ENCODE results near the gene VWC2.

The VWC2 gene

DNA sequence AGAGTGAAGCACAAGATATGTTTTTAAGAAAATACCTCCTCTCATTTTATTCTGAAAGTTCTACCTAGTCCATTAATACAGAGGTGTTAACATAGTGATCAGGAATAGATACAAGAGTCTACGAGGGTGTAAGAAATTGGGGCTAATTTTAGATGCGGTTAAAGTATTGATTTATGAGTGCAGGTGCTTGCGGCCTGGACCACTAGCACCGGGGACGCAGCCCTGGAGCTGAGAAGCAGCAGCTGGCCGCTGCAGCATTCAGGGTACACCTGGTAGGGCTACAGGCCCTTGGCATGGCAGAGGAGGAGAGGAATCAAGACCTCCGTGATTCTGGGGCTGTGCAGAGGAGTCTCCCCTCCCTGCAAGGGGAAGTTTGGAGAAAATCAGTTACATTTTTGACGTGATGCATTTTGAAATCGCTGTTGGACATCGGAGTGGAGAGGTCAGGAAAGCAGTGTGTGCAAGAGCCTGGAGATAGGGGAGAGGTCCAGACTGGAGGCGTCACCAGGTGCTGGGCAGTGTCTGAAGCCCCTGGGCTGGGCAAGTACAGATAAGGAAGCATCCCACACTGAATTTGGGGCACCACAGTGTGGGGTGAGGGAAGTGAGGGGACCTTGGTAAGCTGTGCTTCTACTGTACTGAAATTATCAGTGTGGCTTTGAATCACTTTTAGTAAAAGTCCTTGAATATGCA lies 112.3 kb downstream of the VWC2 start:
- DNase-seq (ENCODE audit: low spot score) (no peak), ATAC-seq (ENCODE audit: low read depth) (no peak)

DNA sequence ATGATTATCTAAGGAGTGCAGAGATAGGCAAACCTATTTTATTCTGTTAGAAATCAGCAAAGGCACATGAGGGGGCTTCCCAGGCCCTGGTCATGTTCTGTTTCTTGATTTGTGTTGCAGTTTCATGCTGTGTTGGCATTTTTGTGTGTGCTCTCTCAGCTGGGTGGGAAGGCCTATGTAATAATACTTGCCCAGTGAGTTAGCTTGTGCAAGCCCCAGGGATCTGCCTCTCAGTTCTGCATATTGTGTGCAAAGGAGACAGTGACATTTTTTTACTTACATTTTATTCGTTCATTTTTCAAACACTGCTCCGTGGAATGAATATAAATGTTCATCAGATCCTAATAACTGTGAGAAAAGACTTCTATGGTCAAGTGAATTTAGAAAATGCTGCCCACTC lies 119.0 kb downstream of the VWC2 start:
- DNase-seq (ENCODE audit: low spot score) (no peak), ATAC-seq (ENCODE audit: low read depth) (no peak)
- Histone ChIP-seq H3K4me1 (ENCODE audit: insufficient read depth, poor library complexity, severe bottlenecking) (no peaks in the 10 kb centered on the region), H3K27ac (ENCODE audit: poor library complexity, severe bottlenecking) (no peak overlapping the region), H3K36me3 (ENCODE audit: low read depth) (no peaks in the 10 kb centered on the region), H3K9me3 (ENCODE audit: severe bottlenecking) (no peaks in the 10 kb centered on the region), H3K27me3 (ENCODE audit: insufficient read depth, poor library complexity, severe bottlenecking) (no peaks in the 10 kb centered on the region), H3K4me3 (ENCODE audit: severe bottlenecking) (no peak overlapping the region)
- TF ChIP-seq, protein P1, sequence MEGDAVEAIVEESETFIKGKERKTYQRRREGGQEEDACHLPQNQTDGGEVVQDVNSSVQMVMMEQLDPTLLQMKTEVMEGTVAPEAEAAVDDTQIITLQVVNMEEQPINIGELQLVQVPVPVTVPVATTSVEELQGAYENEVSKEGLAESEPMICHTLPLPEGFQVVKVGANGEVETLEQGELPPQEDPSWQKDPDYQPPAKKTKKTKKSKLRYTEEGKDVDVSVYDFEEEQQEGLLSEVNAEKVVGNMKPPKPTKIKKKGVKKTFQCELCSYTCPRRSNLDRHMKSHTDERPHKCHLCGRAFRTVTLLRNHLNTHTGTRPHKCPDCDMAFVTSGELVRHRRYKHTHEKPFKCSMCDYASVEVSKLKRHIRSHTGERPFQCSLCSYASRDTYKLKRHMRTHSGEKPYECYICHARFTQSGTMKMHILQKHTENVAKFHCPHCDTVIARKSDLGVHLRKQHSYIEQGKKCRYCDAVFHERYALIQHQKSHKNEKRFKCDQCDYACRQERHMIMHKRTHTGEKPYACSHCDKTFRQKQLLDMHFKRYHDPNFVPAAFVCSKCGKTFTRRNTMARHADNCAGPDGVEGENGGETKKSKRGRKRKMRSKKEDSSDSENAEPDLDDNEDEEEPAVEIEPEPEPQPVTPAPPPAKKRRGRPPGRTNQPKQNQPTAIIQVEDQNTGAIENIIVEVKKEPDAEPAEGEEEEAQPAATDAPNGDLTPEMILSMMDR (IDR thresholded peaks at IDR 0.05; ENCODE audit: poor library complexity, severe bottlenecking): no peak

More for the DNA sequence above, 112.3 kb downstream of the VWC2 start:
- no peaks in the 10 kb centered on the region for H3K9me3 ChIP-seq (ENCODE audit: severe bottlenecking)
- H3K27ac ChIP-seq (ENCODE audit: poor library complexity, severe bottlenecking): no peak overlapping the region
- peaks cover 4% of the 10 kb centered on the region for H3K27me3 ChIP-seq (ENCODE audit: insufficient read depth, poor library complexity, severe bottlenecking)
- H3K4me3 ChIP-seq (ENCODE audit: severe bottlenecking): no peak overlapping the region
- no peaks in the 10 kb centered on the region for H3K36me3 ChIP-seq (ENCODE audit: low read depth)
- H3K4me1 ChIP-seq (ENCODE audit: insufficient read depth, poor library complexity, severe bottlenecking): no peaks in the 10 kb centered on the region
- TF ChIP-seq, protein P1 (IDR thresholded peaks at IDR 0.05; ENCODE audit: poor library complexity, severe bottlenecking): no peak

DNA sequence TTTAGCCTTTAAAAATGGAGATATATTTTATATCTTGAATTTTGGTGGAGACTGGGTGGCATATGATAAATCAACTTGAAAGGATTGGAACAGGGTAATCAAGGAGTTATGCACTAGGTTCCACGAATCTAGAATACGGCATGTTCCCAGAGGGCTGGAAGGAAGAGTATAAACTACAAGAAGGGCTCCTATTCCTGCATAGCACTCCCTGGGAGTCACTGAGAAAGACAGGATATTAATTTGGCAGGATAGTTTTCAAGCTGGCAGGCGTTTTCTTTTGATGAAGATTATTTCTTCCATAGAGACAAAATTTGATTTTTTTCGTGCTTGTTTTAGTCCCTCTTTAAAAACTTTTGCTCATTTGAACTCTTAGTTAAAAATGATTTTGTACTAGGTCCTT lies 119.7 kb downstream of the VWC2 start:
- H3K4me1 ChIP-seq (ENCODE audit: insufficient read depth, poor library complexity, severe bottlenecking): no peaks in the 10 kb centered on the region
- no peak overlapping the region for H3K27ac ChIP-seq (ENCODE audit: poor library complexity, severe bottlenecking)
- H3K9me3 ChIP-seq (ENCODE audit: severe bottlenecking): no peaks in the 10 kb centered on the region
- H3K27me3 ChIP-seq (ENCODE audit: insufficient read depth, poor library complexity, severe bottlenecking): no peaks in the 10 kb centered on the region
- TF ChIP-seq, protein P1 (IDR thresholded peaks at IDR 0.05; ENCODE audit: poor library complexity, severe bottlenecking): no peak
- no peak overlapping the region for H3K4me3 ChIP-seq (ENCODE audit: severe bottlenecking)
- no peak for ATAC-seq (ENCODE audit: low read depth)
- no peak for DNase-seq (ENCODE audit: low spot score)
- H3K36me3 ChIP-seq (ENCODE audit: low read depth): no peaks in the 10 kb centered on the region

DNA sequence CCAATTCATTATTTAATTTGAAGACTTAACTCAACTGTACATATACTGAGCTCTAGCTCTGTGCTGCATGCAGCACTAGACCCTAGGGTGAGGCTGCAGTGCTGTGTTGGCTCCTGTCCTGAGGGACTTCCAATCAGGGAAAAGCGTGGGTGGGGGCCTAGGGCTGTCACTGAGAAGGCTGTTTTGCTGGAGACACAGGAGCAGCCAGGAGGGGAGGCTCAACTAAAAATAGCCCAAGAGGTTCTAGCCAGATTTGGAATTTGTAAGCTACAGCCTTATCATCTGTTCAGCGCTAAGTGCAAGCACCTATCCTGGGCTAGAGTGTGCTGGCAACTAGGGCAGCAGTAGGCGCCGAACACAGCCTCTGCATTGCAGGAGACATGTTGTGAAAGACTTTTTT lies 121.1 kb downstream of the VWC2 start:
- ATAC-seq (ENCODE audit: low read depth) (no peak), DNase-seq (ENCODE audit: low spot score) (no peak)
- Histone ChIP-seq H3K4me1 (ENCODE audit: insufficient read depth, poor library complexity, severe bottlenecking) (no peaks in the 10 kb centered on the region), H3K9me3 (ENCODE audit: severe bottlenecking) (no peaks in the 10 kb centered on the region), H3K27ac (ENCODE audit: poor library complexity, severe bottlenecking) (no peak overlapping the region), H3K4me3 (ENCODE audit: severe bottlenecking) (no peak overlapping the region), H3K36me3 (ENCODE audit: low read depth) (no peaks in the 10 kb centered on the region), H3K27me3 (ENCODE audit: insufficient read depth, poor library complexity, severe bottlenecking) (no peaks in the 10 kb centered on the region)
- TF ChIP-seq, protein P1 (IDR thresholded peaks at IDR 0.05; ENCODE audit: poor library complexity, severe bottlenecking): no peak

DNA sequence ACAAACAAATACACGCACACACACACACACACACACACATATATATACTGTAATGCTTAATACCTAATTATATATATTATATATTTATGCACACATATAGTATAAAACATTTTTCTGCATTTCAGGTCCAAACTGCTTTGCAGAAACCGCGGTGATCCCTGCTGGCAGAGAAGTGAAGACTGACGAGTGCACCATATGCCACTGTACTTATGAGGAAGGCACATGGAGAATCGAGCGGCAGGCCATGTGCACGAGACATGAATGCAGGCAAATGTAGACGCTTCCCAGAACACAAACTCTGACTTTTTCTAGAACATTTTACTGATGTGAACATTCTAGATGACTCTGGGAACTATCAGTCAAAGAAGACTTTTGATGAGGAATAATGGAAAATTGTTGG lies 138.5 kb downstream of the VWC2 start:
- no peak for DNase-seq (ENCODE audit: low spot score)
- Histone ChIP-seq H3K4me1 (ENCODE audit: insufficient read depth, poor library complexity, severe bottlenecking) (no peaks in the 10 kb centered on the region), H3K4me3 (ENCODE audit: severe bottlenecking) (no peak overlapping the region), H3K9me3 (ENCODE audit: severe bottlenecking) (no peaks in the 10 kb centered on the region), H3K36me3 (ENCODE audit: low read depth) (no peaks in the 10 kb centered on the region), H3K27ac (ENCODE audit: poor library complexity, severe bottlenecking) (no peak overlapping the region), H3K27me3 (ENCODE audit: insufficient read depth, poor library complexity, severe bottlenecking) (no peaks in the 10 kb centered on the region)
- no peak for ATAC-seq (ENCODE audit: low read depth)
- TF ChIP-seq, protein P1 (IDR thresholded peaks at IDR 0.05; ENCODE audit: poor library complexity, severe bottlenecking): no peak
